Limb (tissue), 2 donors: ENCODE results near the gene SHROOM3.

Source experiments
- DNase-seq, 2 donors: peaks; one replicate each; pipeline ENCODE4 v3.0.0-alpha.2; 2016; ENCODE audit errors: extremely low spot score in 2 of 2

Gene SHROOM3

GRCh38 chr4:76622717-76623116, 187.7 kb downstream of the SHROOM3 start:
- no peak for DNase-seq

GRCh38 chr4:76623217-76624045, 188.4 kb downstream of the SHROOM3 start:
- DNase-seq: peak in 1 of 2 donors; percentile 34

GRCh38 chr4:76624241-76624681, 189.2 kb downstream of the SHROOM3 start:
- peak; percentile 71 to 89 for DNase-seq

GRCh38 chr4:76624931-76625715, 190.1 kb downstream of the SHROOM3 start:
- DNase-seq: no peak

GRCh38 chr4:76626686-76627465, 191.8 kb downstream of the SHROOM3 start:
- no peak for DNase-seq

GRCh38 chr4:76628251-76628650, 193.2 kb downstream of the SHROOM3 start:
- no peak for DNase-seq

- DNase-seq: no peak
These were observed 195.7 kb downstream of the SHROOM3 start for GRCh38 chr4:76630741-76631140.

- no peak for DNase-seq
These were observed 199.2 kb downstream of the SHROOM3 start for GRCh38 chr4:76634220-76634619.

GRCh38 chr4:76637712-76638361, 202.8 kb downstream of the SHROOM3 start:
- DNase-seq: no peak

GRCh38 chr4:76639288-76639687, 204.3 kb downstream of the SHROOM3 start:
- no peak for DNase-seq

GRCh38 chr4:76640353-76640910, 205.4 kb downstream of the SHROOM3 start:
- DNase-seq: no peak

GRCh38 chr4:76641351-76641750, 206.3 kb downstream of the SHROOM3 start:
- no peak for DNase-seq

- DNase-seq: no peak
These were observed 206.7 kb downstream of the SHROOM3 start for GRCh38 chr4:76641758-76642157.

GRCh38 chr4:76644831-76645485, 209.9 kb downstream of the SHROOM3 start:
- no peak for DNase-seq

- no peak for DNase-seq
These were observed 214.1 kb downstream of the SHROOM3 start for GRCh38 chr4:76649086-76649485.

- DNase-seq: no peak
These were observed 216.6 kb downstream of the SHROOM3 start for GRCh38 chr4:76651616-76652015.

GRCh38 chr4:76652389-76652788, 217.4 kb downstream of the SHROOM3 start:
- no peak for DNase-seq

- no peak for DNase-seq
These were observed 219.1 kb downstream of the SHROOM3 start for GRCh38 chr4:76654084-76654483.

GRCh38 chr4:76654791-76655190, 219.8 kb downstream of the SHROOM3 start:
- no peak for DNase-seq
